OCI-LY1 (cell line): ENCODE results near the gene CMTM2.

Experiments used
- EZH2 ChIP-seq: fragments of 200-600 bp; sonication (generic), shearing (Covaris generic); IDR thresholded peaks from 2 replicates; pipeline ENCODE4 v1.8.0; 2017; ENCODE audit warnings: borderline replicate concordance, mixed run types, mild to moderate bottlenecking, antibody characterized with exemption, low read length, moderate library complexity, mixed read lengths
- TF ChIP-seq, protein P1 (sequence below): fragments of 200-600 bp; sonication (generic), shearing (Covaris generic); IDR thresholded peaks from 2 replicates; pipeline ENCODE4 v1.5.1; 2017; ENCODE audit warnings: mild to moderate bottlenecking, antibody characterized with exemption, low read length, moderate library complexity, mixed read lengths

DNA sequence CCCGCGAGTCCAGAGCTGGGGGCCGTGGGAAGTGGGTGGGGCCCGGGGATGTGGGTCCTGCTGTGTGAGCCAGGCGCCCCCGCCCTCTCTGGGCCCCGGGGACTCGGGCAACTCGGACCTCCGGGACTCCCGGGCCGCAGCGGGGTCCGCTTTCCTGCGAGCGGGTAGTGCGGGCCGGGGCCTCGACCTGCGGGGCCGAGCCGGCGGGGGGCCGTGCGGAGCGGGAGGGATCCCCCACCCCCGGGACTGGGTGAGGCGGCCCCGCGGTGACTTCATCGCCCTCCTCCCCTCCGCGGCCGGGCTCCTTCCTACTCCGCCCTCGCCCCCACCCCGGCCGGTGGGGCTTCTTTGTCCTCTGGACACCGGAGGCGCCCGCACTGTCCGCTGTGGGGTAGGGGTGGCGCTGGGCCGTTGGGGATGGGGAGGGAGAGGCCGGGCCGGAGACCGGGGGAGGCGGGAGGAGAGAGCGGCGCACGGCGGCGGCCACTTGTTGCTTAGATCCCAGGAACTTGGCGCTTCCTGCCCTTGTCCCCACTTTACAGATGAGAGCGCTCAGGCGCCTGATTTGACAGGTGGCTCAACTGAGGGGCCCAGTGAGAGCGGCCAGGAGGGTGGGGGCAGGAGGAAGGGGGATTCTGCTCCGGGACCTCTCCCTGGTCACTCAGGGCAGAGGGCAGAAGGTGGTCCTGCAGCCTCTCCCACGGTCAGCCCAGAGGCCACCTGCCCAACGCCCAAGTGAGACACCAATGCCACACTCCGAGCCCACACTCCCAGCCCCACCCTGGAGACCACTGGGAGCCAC, 26.1 kb downstream of the CMTM2 start:
- no peak for TF ChIP-seq EZH2
- TF ChIP-seq, protein P1, sequence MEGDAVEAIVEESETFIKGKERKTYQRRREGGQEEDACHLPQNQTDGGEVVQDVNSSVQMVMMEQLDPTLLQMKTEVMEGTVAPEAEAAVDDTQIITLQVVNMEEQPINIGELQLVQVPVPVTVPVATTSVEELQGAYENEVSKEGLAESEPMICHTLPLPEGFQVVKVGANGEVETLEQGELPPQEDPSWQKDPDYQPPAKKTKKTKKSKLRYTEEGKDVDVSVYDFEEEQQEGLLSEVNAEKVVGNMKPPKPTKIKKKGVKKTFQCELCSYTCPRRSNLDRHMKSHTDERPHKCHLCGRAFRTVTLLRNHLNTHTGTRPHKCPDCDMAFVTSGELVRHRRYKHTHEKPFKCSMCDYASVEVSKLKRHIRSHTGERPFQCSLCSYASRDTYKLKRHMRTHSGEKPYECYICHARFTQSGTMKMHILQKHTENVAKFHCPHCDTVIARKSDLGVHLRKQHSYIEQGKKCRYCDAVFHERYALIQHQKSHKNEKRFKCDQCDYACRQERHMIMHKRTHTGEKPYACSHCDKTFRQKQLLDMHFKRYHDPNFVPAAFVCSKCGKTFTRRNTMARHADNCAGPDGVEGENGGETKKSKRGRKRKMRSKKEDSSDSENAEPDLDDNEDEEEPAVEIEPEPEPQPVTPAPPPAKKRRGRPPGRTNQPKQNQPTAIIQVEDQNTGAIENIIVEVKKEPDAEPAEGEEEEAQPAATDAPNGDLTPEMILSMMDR = no peak; the same call in 1 of the 2 replicates
